Myocyte (in vitro differentiated cells): ENCODE measurements around the gene RAB33B. TPM values are rescaled to one million over a fixed set of nuclear protein-coding genes. Genes with fewer than 3 reads are reported as not detected.

ENCODE experiments used
- DNase-seq: peaks from one replicate; pipeline ENCODE4 v3.0.0-alpha.2; 2012; ENCODE audit warnings: low read depth
- total RNA-seq: library from RNA; depleted of rRNA; stranded (reverse); fragments of >200 nt; gene quantifications from 2 replicates; pipeline ENCODE4 v1.2.3, GENCODE V29; 2014

The RAB33B gene
- total RNA-seq, 1 donor from 2014 or later, result 6.2 TPM

DNA sequence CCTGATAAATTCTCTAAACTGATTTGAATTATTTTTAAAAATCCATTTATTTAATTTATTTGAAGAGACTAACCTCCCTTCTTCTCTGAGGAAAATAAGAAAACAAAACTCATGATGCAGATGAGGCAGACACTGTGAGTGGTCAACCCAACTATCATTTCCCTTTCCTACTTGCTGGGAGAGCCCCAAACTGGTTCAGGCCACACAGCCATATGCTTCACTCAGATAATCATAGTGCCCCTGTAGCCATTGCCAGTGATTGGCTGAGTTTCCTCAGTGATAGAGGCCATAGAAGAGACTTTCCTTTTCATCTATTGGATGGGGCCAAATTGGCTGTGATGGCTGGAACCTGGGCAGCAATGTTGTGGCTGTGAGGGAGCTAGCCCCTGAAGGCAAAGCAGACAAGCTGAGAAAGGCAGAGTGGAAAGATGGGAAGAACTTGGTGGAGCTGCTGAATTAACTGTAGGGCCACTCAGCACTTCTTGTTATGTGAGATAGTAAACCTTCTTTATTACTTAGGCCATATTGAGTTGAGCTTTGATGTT lies 49.8 kb downstream of the RAB33B start:
- no peak for DNase-seq

DNA sequence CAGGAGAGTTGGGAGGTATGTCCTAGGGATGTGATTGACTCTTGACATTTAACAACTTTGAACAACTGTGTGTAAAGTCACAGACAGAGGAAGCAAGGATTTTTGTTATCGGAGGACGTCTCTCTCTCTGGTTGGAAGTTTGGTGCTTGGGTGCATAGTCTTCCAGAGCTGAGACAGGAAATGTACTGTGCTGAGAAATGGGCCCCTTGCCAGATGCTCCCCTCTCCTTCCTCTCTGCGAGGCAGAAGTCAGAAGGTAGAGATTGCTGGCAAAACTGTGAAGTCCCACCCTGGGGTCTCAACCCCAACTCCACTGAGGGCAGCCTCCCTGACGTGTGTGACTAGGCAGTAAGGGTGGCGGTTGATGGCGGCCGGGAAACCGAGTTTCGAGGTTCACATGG lies 52.9 kb downstream of the RAB33B start:
- DNase-seq, result no peak

DNA sequence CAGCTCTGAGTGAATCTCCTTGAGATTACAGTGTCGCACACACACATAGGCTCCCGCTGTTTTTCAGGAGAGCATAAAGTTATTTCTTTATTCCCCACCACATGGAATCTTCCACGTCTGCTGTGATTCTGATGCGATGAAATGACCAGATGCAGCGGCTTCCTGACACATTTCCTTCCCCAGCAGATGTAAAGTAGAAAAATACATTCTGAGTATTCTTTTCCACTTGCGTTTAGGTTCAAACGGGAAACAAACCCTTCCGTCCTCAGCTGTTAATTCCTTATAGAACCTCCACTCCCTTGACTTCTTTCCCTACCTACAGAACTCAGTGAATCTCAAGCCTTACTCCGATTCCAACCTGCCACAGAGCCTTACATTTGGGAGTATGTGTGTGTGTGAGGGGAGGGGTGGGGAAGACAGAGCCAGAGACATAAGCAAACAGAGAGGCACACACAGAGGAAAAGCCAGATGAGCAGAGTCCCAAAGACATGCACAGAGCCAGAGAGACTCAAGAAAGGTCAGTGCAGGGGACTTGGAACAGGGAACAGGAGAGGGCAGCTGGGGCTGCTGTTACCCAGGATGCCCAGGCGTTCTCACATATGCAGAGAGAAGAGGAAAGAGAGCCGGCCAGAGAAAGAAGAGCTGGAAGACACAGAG lies 54.8 kb downstream of the RAB33B start:
- no peak for DNase-seq

DNA sequence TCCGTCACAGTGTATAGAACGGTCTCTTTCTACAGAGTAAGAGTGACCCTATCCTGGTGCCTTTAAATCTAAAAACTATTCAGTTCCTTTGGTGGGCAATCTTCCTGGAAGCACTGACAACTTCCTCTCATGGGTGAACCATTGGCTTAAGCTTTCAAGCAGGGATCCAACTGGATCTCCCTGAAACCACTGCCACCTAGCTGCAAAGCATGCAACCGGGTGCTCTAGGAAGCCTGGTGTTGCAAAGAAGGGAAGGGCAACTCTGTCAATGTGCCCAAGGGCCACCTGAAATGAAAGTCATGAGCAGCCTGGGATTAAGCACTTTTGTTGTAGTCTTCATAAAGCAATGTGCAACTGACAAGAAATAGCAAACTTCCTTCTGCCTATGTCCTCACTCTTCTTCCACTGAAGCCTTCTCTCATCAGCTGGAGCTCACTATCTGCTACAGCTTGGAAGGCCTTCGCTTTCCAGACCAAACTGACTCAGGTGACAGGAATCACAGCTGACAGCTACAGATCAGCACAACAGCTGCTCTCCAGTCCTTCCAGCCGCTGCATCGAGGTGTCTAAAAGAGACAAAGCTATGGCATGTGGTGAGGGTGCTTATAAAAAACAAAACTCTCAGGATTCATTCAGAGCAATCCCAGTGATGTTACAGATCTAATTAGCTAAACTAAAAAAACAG lies 55.9 kb downstream of the RAB33B start:
- no peak for DNase-seq

DNA sequence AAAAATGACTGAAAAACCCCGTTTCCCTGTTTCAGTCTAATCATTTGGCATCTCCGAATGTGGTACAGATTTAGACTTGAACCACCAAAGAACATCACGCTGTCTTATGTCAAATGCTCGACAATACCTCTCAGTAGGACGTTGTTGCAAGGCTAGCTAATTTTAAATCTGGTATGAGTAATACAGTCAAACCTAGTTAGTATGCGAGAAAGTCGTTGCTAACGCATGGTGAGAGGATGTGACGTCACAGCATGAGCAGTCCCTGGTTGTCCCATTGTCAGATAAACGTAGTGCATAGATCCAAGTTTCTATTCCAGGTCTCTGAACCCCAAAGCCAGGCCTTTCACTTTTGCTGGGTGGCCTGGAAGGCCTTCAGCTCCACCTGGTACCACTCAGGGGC lies 57.4 kb downstream of the RAB33B start:
- no peak for DNase-seq

DNA sequence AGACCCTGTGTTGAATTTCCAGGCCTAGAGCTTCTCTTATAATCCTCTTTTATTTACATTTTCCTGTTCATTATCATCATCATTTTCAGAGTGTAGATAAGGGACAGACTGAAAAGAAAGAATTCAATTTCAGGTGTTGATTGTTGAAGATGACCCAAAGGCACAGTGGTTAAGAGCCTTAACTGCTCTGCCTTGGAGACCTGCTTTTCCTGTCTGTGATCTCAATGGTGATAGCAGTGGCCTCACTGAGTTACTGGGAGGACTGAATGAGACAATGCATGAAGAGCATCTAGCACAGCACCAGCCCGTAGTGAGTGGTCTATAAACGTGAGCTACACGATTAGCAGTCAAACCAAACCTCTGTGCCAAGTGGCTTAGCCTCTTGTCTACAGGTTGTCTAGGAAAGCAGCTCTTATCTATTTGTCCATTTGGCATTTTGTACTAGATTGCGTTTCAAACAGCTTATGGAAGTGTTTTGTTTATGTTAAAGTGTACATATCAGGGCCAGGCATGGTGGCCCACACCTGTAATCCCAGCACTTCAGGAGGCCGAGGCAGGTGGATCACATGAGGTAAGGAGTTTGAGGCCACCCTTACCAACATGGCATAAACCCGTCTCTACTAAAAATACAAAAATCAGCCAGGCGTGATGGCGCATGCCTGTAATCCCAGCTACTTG lies 60.6 kb downstream of the RAB33B start:
- no peak for DNase-seq

DNA sequence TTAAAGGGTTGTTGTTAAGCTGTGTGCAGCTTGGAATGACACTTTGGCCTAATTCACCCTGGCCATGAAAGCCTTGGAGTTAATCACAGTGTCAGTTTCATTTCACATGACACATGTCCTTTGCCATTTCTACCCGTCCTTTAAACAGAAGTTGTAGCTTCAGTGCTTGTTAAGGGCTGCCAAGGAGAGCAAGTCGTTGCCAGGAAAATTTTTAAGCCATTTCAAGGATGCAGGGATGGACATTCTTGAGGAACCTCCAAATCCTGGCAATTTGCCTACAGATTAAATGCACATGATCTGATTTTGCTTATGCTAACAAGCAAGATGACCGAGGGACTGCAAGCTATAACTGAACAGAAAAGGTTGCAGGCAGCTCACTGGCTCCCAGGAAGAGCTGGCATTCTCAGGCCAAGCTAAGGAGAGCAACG lies 61.6 kb downstream of the RAB33B start:
- DNase-seq, result no peak

DNA sequence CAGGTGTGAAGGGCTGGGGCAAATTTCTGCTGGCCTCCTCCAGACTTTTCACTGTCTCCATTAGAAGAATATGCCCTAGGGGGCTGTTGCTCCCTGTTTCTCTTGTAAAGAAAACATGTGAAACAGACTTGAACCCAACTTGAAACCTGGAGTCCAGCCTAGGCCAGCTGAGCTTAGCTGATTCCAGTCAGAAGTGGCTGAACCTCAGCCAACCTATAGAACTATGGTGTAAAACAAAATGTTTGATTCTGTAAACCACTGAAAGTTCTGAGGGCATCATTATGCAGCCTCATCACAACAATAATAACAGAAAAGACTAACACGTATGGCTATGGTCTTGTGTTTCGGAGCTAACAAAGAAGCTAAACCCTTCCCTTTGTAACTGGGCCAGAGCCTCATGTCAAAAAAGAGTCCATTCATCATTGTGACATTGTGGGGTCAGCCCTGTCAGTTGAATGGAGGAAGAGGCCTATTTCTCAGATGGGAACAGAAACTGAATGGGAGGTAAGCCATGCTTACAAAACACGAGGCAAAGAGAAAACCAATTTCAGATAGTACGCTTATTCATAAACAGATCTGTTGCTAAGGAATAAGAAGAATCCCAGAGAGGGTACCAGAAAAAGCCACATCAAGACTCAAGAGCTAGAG lies 68.0 kb downstream of the RAB33B start:
- no peak for DNase-seq

DNA sequence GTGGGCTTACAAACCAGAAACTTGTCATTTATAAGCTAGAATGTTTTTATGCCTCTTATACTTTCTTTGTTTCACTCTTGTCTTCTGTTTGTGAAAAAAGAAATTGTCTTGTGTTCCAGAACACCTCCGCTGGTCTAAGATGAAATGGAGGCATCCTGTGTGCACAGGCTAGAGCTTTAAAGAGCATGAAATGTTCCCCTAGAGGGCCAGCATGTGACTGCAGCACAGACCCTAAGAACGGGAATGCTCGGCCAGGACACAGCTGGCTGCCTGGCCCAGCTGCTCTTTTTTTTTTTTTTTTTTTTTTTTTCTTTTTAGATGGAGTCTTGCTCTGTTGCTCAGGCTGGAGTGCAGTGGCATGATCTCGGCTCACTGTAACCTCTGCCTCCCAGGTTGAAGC lies 68.5 kb downstream of the RAB33B start:
- DNase-seq, result no peak

DNA sequence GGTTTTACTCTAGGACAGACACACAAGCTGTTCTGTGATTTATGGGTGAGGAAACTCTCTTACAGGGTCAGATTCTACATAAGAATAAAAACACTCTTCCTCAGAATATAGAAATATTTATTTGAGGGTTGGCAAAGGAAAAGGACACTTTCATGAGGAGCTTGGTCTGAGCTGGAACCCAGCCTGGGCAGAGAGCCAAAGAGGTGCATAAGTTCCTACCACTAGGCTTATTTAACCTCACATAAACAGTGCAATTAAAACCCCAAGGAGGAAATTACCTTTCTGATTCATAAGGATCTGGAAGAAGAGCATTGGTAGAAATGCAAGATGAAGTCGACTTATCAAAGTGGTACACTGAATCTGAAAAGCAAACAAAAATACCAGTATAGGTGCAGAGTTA lies 69.2 kb downstream of the RAB33B start:
- no peak for DNase-seq

DNA sequence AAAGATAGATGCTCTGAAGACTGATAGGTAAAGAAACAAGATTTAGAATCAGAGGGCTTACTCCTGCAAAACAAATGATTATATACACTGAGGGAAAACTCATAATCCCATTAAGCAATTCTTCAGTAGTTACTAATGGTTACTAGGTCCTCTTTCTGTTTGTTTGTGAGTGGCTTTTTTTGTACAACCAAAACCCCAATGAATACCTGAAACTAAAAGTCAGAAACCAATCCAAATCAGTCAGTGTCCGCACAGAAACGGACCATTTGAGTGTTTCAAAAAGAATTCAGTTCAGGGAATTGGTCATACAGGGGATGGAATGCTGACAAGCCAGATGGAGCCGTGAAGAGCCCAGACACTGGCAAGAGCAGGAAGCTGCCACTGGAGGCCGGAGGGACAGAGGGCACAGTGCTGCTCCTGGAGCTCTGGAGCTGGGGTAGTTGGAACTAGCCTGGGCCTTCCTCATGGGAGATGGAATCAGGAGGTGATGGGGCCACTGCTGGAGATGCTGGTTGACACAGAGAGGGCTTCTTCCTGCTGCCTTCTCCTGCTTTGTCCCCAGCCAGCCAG lies 70.2 kb downstream of the RAB33B start:
- no peak for DNase-seq

DNA sequence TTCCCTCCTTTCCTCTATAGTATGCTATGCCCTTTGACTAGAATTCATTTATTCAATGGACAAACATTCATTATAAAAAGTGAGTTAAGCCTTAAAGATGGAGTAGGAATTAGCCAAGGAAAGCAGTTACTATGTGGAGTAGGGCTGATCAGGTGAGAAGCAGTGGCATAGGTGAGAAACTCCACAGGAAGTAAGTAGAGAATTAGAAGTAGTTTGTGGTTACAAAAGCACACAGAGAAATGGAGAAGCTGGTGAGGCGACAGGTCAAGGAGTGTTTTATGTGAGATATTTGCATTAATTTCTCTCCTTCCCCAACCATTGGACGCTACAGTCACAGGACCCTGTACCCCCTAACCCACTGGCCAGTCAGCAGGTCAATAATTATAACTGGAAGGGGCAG lies 71.5 kb downstream of the RAB33B start:
- DNase-seq, result no peak

Other genes with a start within 250 kb of the RAB33B start
- 0.31 and 0.45 TPM in 2 replicates for gene MGARP, start 173.9 kb upstream of the RAB33B start, total RNA-seq
- gene NAA15, start 152.6 kb upstream of the RAB33B start, total RNA-seq, result 37.8 and 43.1 TPM in 2 replicates
- 31.3 and 59.2 TPM in 2 replicates for gene NDUFC1, start 151.6 kb upstream of the RAB33B start, total RNA-seq
- gene SETD7, start 102.1 kb downstream of the RAB33B start, total RNA-seq, result 411 and 456 TPM in 2 replicates
- gene MGST2, start 211.7 kb downstream of the RAB33B start, total RNA-seq, result 16.1 and 17.8 TPM in 2 replicates